Spleen (tissue), 11 donors: ENCODE data around the gene SCP2. TPM values are rescaled to one million over a fixed set of nuclear protein-coding genes. Genes with fewer than 3 reads are reported as not detected.

Source experiments
- DNase-seq: peaks from one replicate; pipeline ENCODE4 v3.0.0-alpha.2; 2020
- H3K27ac ChIP-seq, 8 donors: fragments of 200-600 bp; sonication (generic) in 7 of 8; 1 replicate in 4 of 8; 2 replicates in 4 of 8; pipeline versions ENCODE4 v1.5.0 to v1.8.0; 2016 to 2021; ENCODE audit warnings: inconsistent platforms in 4 of 8, mild to moderate bottlenecking in 4 of 8, moderate library complexity in 1 of 8
- H3K27me3 ChIP-seq, 7 donors: fragments of 200-600 bp; sonication (generic) in 6 of 7; replicated peaks in 1 of 7; 1 replicate in 4 of 7; 2 replicates in 3 of 7; pipeline versions ENCODE4 v1.5.0 to v1.8.0; 2016 to 2021; ENCODE audit warnings: inconsistent platforms in 3 of 7, mild to moderate bottlenecking in 1 of 7
- H3K36me3 ChIP-seq, 6 donors: fragments of 200-600 bp; sonication (generic) in 5 of 6; 1 replicate in 4 of 6; 2 replicates in 2 of 6; pipeline versions ENCODE4 v1.5.0 to v1.8.0; 2016 to 2021; ENCODE audit warnings: inconsistent platforms in 2 of 6
- H3K4me1 ChIP-seq, 6 donors: fragments of 200-600 bp; sonication (generic) in 5 of 6; 1 replicate in 3 of 6; 2 replicates in 3 of 6; pipeline versions ENCODE4 v1.5.0 to v1.8.0; 2016 to 2021; ENCODE audit warnings: inconsistent platforms in 3 of 6
- H3K4me3 ChIP-seq, 8 donors: fragments of 200-600 bp; sonication (generic) in 7 of 8; 1 replicate in 4 of 8; 2 replicates in 4 of 8; pipeline versions ENCODE4 v1.5.0 to v1.8.0; 2016 to 2021; ENCODE audit warnings: inconsistent platforms in 4 of 8, mild to moderate bottlenecking in 4 of 8, moderate library complexity in 2 of 8
- H3K9me3 ChIP-seq, 8 donors: fragments of 200-600 bp; sonication (generic) in 7 of 8; 1 replicate in 4 of 8; 2 replicates in 4 of 8; pipeline versions ENCODE4 v1.5.0 to v1.8.0; 2016 to 2021; ENCODE audit warnings: inconsistent platforms in 4 of 8
- POLR2A ChIP-seq, 3 donors: fragments of 450-650 bp; IDR thresholded peaks; one replicate each; pipeline ENCODE4 v1.5.1; 2017; ENCODE audit warnings: antibody characterized with exemption in 3 of 3, mild to moderate bottlenecking in 1 of 3
- POLR2AphosphoS5 ChIP-seq, 3 donors: sonication (generic); formaldehyde crosslinking; IDR thresholded peaks; one replicate each; pipeline ENCODE4 v1.5.1; 2017; ENCODE audit warnings: antibody characterized with exemption in 3 of 3
- WGBS, 5 donors: extraction: QIAGEN DNeasy Blood & Tissue Kit in 3 of 5; methylation state at CpG; one replicate each; pipeline versions ENCODE4 v1.1.5 to v1.1.7; 2013 to 2018; 5-methylcytosine and 5-hydroxymethylcytosine counted together
- intact Hi-C: fragments of 100-400 bp; cut with DNase I; formaldehyde crosslinking; loops from one replicate; pipeline ENCODE4 v1.15.0; 2023; ENCODE audit warnings: low total_unique reads
- microRNA-seq, 3 donors: library from miRNA; unstranded; fragments of <30 nt; microRNA quantifications; one replicate each; pipeline versions ENCODE4 to v1.1.0, GENCODE V29; 2019 to 2020
- polyA plus RNA-seq, 3 donors: library from polyadenylated mRNA; stranded (reverse); fragments of 200-250 nt; gene quantifications; one replicate each; pipeline ENCODE4 v1.2.1, GENCODE V29; 2013
- small RNA-seq, 4 donors: library from RNA; depleted of rRNA; stranded (forward); fragments of <200 nt; gene quantifications; one replicate each; pipeline ENCODE3, GENCODE V24; 2016
- total RNA-seq, 7 donors: library from RNA; depleted of rRNA in 3 of 7; stranded (reverse); fragments of >200 nt in 3 of 7; fragmentation: NEBNext Ultra II Directional in 4 of 7; extraction: Animal tissue kit (Norgen Biotek cat#: 25700) in 4 of 7; gene quantifications; one replicate each; pipeline versions ENCODE4 v1.1.0 to v1.2.1, GENCODE V29; 2016 to 2021
- TF ChIP-seq, protein P1 (sequence below), 11 experiments: fragments of 200-600 bp in 7 of 11; fragments of 450-650 bp in 4 of 11; sonication (generic) in 4 of 11; IDR thresholded peaks in 8 of 11; conservative IDR thresholded peaks in 3 of 11; 1 replicate in 7 of 11; 2 replicates in 4 of 11; pipeline versions ENCODE4 v1.4.0 to v1.8.0; 2016 to 2021; ENCODE audit warnings: antibody characterized with exemption in 11 of 11, inconsistent platforms in 4 of 11, mild to moderate bottlenecking in 1 of 11
- donor health status: healthy with polysubstance abuse.
- donor health status: DM: no; HTN: no; CAD: no; lungs with moderate emphysema.
- donor health status: DM: no; HTN: no; CAD: no.
- donor health status: Bipolar disorder and iron deficiency.
- donor health status: healthy.
- donor health status: DM: no; HTN: no; CAD: no.
- donor health status: DM: yes; HTN: yes; CAD: no.

The SCP2 gene
- total and polyA plus RNA-seq, 10 donors, result 69.4 to 105 (median 83.6) TPM

DNA sequence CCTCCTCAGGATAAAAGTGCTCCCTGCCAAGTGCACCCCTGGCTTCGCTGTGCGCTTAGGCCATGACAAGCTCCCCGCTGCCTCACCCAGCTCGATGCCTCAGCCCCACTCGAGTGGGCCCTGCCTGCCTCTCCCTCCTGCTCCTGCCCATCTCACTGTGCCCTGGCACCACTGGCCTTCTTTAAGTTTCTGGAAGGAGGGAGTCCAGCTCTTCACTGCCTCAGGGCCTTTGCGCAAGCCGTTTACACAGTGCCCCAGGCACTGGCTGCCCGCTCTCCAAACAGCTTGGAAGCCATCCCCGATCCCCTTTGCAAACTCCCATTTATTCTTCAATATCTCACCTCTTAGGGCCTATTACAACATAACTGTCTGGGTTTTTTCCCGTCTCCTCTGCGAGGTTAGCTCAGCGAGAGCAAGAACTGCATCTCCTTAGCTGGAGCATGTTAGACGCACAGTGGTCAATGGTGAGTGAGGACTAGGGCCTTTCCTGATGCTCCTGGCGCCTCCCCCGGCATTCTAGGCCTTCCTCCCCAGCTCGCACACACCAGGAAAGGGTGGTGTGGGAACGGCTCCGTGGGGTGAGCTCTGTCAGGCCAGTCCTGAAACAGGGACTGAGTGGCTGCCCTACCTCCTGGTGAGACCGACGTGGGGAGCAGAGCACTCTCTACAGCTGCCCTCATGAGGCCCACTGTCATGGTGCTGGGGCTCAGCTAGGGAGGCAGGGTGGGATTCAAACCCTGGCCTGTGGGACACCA, 166.9 kb downstream of the SCP2 start:
- TF ChIP-seq POLR2AphosphoS5 (IDR thresholded peaks at IDR 0.05) (no peak), POLR2A (IDR thresholded peaks at IDR 0.05) (no peak)
- TF ChIP-seq, protein P1, sequence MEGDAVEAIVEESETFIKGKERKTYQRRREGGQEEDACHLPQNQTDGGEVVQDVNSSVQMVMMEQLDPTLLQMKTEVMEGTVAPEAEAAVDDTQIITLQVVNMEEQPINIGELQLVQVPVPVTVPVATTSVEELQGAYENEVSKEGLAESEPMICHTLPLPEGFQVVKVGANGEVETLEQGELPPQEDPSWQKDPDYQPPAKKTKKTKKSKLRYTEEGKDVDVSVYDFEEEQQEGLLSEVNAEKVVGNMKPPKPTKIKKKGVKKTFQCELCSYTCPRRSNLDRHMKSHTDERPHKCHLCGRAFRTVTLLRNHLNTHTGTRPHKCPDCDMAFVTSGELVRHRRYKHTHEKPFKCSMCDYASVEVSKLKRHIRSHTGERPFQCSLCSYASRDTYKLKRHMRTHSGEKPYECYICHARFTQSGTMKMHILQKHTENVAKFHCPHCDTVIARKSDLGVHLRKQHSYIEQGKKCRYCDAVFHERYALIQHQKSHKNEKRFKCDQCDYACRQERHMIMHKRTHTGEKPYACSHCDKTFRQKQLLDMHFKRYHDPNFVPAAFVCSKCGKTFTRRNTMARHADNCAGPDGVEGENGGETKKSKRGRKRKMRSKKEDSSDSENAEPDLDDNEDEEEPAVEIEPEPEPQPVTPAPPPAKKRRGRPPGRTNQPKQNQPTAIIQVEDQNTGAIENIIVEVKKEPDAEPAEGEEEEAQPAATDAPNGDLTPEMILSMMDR (IDR thresholded peaks at IDR 0.05 in 8 of 11, conservative IDR thresholded peaks at IDR 0.05 in 3 of 11), result no peak
- H3K9me3 ChIP-seq, result no peaks in the 10 kb centered on the region
- H3K4me3 ChIP-seq, result no peak overlapping the region
- H3K27ac ChIP-seq, result no peak overlapping the region
- H3K27me3 ChIP-seq, result peaks cover 0 to 17% (median 0%) of the 10 kb centered on the region in 7 donors
- intact Hi-C loops, result no loop called here
- WGBS, 5 donors, result 87 to 92% (median 88%) methylated on average over 20 of the region's 20 CpGs
- H3K36me3 ChIP-seq, result no peaks in the 10 kb centered on the region
- no peaks in the 10 kb centered on the region for H3K4me1 ChIP-seq
- DNase-seq, result no peak

GRCh38 chr1:53094533-53094919, 167.4 kb downstream of the SCP2 start:
- no peaks in the 10 kb centered on the region for H3K36me3 ChIP-seq
- peaks cover 0 to 2% (median 0%) of the 10 kb centered on the region in 8 donors for H3K9me3 ChIP-seq
- intact Hi-C loops, result no loop called here
- H3K27ac ChIP-seq, result no peak overlapping the region
- no peak overlapping the region for H3K4me3 ChIP-seq
- TF ChIP-seq POLR2A (IDR thresholded peaks at IDR 0.05), result no peak
- no peak for TF ChIP-seq POLR2AphosphoS5 (IDR thresholded peaks at IDR 0.05)
- TF ChIP-seq, protein P1 (IDR thresholded peaks at IDR 0.05 in 8 of 11, conservative IDR thresholded peaks at IDR 0.05 in 3 of 11), result no peak
- 64 to 82% (median 72%) methylated on average over 11 to 13 of the region's 13 CpGs for WGBS, 5 donors
- no peaks in the 10 kb centered on the region for H3K4me1 ChIP-seq
- DNase-seq, result no peak
- peaks cover 0 to 17% (median 0%) of the 10 kb centered on the region in 7 donors for H3K27me3 ChIP-seq

Small RNAs within 50 kb of the gene (microRNA-seq; reads per million reads assigned to microRNA genes)
- gene MIR1273F (0 reads per million in 3 donors), gene MIR1273G (0 reads per million in 3 donors), gene MIR5095 (0 reads per million in 3 donors)

Small RNAs within 50 kb of the gene (small RNA-seq; reads per million reads assigned to genes)
- 0 reads per million in 4 donors for gene AC099677.1
- 0 reads per million in 4 donors for gene AC099677.2
- gene HIGD1AP11, result 0 reads per million in 4 donors
- gene MIR1273F, result 0 reads per million in 4 donors
- gene MIR1273G, result 0 reads per million in 4 donors
- 0 reads per million in 4 donors for gene MIR5095

Other genes with a start within 250 kb of the SCP2 start
- gene COA7, start 228.9 kb upstream of the SCP2 start, total RNA-seq, result 10 to 100 TPM in 3 of 7 donors, 1 to 10 TPM in 4; 5.0 to 12.8 (median 8.8) TPM
- gene COA7, start 228.9 kb upstream of the SCP2 start, polyA plus RNA-seq, result 1 to 10 TPM; 1.9 to 5.6 (median 3.5) TPM
- 10 to 100 TPM; 18.2 to 35.5 (median 26.0) TPM for gene ZYG11B, start 200.8 kb upstream of the SCP2 start, total RNA-seq
- 1 to 10 TPM; 3.0 to 5.0 (median 3.4) TPM for gene ZYG11B, start 200.8 kb upstream of the SCP2 start, polyA plus RNA-seq
- under 1 TPM; 0.09 to 0.85 (median 0.27) TPM for gene ZYG11A, start 84.5 kb upstream of the SCP2 start, total RNA-seq
- under 1 TPM; 0.02 to 0.03 (median 0.03) TPM for gene ZYG11A, start 84.5 kb upstream of the SCP2 start, polyA plus RNA-seq
- 10 to 100 TPM; 49.1 to 99.4 (median 77.7) TPM for gene ECHDC2, start 5.5 kb upstream of the SCP2 start, total RNA-seq
- gene ECHDC2, start 5.5 kb upstream of the SCP2 start, polyA plus RNA-seq, result 100 to 1,000 TPM in 1 of 3 donors, 10 to 100 TPM in 2; 33.3 to 104 (median 74.1) TPM
- gene PODN, start 134.9 kb downstream of the SCP2 start, total RNA-seq, result 1 to 10 TPM in 6 of 7 donors, under 1 TPM in 1; 0.64 to 3.8 (median 1.4) TPM
- gene PODN, start 134.9 kb downstream of the SCP2 start, polyA plus RNA-seq, result 1 to 10 TPM in 2 of 3 donors, under 1 TPM in 1; 0.67 to 3.8 (median 2.6) TPM
- gene SLC1A7, start 215.4 kb downstream of the SCP2 start, total RNA-seq, result under 1 TPM in 1 of 7 donors, not detected in 6; 0.10 TPM
- gene SLC1A7, start 215.4 kb downstream of the SCP2 start, polyA plus RNA-seq, result under 1 TPM; 0.02 to 0.19 (median 0.07) TPM